Left lobe of liver (tissue), 2 donors: ENCODE data around the gene TMEM200C. TPM values are rescaled to one million over a fixed set of nuclear protein-coding genes. Genes with fewer than 3 reads are reported as not detected.

Experiments
- ATAC-seq: fragments of 200-7000 bp; cut with Tn5 transposase; one replicate; pipeline ENCODE4 v1.9.1; 2020; ENCODE audit warnings: mild to moderate bottlenecking, moderate library complexity
- DNase-seq: peaks from one replicate; pipeline ENCODE4 v3.0.0-alpha.2; 2020; ENCODE audit warnings: low spot score
- total RNA-seq: library from RNA; stranded (reverse); gene quantifications from one replicate; pipeline ENCODE4 v1.2.1, GENCODE V29; 2021
- donor health status: DM: no; HTN: no; CAD: no; lungs with moderate emphysema.
- donor health status: DM: no; HTN: yes; CAD: no.

TMEM200C gene
- total RNA-seq: 3.7 TPM

DNA sequence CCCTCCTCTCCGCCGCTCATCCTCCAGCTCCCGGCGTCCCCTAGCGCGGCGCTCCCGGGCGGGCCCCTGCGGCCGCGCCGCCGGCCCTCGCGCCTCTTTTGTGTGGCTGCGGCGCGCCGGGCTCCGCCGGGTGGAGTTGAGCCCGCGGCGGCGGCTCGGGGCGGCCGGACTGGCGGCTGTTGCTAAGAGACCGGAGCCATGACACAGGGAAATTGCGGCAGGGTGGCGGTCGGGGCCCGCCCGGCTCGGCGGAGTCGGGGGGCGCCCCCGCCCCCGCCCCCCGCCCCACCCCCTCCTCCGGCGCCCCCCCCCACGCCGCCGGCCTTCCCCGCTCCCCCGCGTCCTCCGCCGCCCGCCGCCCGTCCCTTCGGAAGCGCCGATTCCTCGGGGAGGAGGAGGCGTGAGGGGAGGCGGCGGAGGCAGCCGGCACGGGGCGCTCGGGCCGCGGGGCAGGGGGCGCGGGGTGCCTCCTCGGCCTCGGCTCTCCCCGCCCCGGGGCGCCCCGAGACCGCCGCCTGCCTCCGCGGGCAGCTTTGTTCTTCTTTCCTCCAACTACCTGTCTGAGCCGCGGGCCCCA is at the start of gene TMEM200C:
Gene TMEM200C (minus strand): TSS at position 224 of the 577 bp plus-strand sequence. CDS start 3,459 bp downstream, outside the sequence.
- no peak for DNase-seq
- peak; percentile 35 for ATAC-seq

DNA sequence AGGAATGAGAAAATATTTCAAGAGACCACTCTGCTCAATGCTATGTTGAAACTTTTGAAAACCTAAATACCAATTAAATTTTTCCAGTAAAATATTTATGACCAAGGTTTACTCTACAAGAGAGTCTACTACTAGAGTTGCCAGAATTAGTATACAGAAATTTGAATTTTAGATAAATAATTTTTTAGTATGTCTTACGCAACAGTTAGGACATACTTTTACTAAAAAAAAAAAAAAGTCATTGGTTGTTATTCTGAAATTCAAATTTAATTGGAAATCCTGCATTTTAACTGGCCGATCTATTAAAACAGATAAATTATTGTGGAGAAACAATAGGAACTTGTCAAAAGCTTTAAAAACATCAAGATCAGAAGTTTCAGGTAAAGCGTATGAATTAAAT is 49.1 kb upstream of the TMEM200C start:
- no peak for DNase-seq
- ATAC-seq: no peak

DNA sequence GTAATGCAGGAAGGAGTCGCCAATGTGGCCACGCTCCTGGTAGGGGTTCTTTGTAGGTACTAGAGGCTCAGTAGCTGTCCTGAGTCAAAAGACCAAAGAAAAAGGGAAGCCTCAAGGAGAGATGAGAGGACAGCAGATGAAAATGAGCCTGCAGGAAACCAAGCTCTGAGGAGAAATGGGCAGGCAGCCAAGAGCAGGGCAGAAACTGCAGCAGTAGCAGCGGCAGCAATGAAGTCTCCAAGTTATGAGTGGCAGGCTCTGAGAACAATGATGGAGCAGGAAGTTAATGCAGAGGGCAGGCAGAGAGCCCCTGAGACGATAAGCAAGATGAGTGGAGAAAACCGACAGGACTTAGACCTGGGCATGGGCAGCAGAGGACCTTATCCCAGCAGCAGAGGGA is 48.2 kb upstream of the TMEM200C start:
- ATAC-seq (no peak), DNase-seq (no peak)

DNA sequence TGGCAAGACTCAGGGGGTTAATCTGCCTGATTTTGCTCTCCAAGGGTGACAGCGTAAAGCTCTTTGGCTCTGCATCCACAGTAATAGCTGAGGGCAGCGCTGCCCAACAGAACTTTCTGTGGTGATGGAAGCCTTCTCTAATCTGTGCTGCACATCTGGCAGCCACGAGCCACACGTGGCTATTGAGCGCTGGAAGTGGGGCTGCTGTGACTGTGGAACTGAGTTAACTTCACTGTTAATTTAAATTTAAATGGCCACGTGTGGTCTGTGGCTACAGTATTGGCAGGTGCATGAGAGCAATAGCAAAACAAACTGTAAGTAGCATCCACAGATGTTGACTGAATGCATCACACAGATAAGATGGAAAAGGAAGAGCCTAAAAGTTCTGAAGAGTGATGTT is 47.3 kb upstream of the TMEM200C start:
- ATAC-seq (no peak), DNase-seq (no peak)

DNA sequence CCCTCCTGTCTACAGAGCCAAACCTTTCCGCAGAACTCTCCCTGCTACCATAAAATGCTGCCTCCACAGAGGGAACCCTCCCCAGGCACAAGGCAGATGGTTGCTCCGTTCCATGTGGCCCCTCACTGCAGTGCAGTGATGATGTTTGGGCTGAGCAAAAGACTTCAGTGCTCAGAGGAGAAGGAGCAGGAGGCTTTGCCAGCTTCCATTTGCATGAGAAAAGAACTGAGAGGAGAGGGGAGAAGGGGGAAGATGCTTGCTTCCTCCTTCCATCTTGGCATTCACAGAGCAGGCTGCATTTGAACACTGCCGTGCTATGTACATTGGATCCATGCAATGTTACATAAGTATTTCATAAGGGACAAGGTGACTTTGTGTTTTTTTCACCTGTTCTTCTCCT is 46.6 kb upstream of the TMEM200C start:
- DNase-seq (no peak), ATAC-seq (no peak)

DNA sequence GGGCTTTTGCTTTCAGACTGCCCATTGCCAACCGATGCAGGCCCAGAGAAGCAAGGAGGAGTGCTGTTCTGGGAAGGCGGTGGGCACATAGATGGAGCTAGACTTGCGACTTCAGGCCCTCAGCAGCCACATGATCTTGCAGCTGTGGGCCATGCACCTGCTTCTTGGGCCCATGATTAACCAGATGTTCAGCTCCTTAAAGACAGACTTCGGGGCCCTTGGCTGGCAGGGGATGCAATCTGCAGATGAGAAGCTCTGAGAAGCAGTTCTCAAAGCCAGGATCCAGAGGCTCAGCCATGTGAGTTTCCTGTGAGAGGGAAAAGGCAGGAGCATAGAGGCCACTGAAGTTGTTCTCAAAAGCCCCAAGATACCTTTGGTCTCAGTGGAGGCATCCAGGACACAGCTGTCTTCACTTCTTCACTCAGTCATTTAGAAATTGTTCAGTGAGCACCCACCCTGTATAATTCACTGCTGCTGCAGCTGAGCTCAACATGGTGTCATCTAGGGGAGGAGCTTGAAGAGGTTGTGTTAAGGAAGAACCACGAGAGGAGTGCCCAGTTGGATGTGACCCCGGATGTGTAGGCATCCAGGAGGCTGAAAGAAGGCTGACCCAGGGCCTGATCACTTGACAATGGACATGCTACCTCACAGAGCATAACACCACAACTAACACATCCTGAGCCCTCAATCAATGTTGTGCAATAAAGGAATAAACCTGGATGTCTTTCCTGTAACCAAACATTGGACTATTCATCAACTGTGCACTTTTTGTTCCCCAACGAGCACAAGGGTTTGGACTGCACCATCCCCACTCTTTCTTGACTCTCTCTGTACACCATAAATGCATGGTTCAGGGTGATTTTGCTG is 44.7 kb upstream of the TMEM200C start:
- DNase-seq (no peak), ATAC-seq (no peak)

DNA sequence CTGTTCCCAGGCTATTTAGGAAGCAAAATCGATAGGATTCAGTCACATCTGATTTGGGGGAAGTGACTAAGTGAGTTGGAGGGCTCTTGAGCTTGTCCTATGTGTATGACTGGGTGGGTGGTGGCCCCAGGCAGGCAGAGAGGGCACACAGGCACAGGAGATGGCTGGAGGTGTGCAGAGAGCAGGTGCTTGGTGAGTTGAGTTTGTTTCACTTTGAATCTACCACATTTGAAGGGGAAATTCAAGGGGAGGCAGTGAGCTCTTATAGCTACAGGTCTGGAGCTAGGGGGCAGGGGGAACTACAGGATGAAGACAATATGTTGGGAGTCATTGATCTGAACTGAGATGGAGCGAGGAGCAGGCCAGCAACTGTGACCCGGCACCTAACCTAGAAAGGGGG is 42.5 kb upstream of the TMEM200C start:
- DNase-seq (no peak), ATAC-seq (no peak)

DNA sequence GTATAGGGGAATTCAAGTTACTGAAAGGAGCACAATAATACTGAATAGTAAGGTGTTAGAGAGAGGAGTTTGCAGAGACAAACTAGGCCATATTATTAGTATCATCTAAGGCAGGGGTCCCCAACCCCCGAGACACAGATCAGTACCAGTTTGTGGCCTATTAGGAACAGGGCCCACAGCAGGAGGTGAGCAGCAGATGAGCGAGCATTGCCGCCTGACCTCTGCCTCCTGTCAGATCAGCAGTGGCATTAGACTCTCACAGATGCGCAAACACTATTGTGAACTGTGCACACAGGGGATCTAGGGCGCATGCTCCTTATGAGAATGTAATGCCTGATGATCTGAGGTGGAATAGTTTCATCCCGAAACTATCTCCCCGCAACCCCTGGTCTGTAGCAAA is 41.8 kb upstream of the TMEM200C start:
- no peak for DNase-seq
- ATAC-seq: no peak

DNA sequence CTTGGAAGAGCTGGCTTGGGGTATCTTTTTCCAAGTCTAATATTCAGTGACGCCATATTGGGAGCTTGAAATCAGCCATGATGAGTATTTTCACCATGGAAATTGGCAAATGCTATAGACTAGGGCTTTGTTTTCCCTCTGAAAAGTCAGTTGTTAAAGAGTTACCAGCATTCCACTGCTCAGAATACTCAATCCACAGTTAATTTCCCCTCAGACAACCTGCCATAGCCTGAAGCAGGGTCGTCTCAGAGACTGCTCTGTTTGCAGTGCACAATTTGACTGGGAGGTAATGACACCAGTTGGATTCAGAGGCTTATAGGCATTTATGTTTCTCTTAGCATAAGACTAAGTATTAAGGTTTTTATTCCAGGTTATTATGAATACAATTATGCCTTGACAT is 35.5 kb upstream of the TMEM200C start:
- no peak for ATAC-seq
- DNase-seq: no peak

DNA sequence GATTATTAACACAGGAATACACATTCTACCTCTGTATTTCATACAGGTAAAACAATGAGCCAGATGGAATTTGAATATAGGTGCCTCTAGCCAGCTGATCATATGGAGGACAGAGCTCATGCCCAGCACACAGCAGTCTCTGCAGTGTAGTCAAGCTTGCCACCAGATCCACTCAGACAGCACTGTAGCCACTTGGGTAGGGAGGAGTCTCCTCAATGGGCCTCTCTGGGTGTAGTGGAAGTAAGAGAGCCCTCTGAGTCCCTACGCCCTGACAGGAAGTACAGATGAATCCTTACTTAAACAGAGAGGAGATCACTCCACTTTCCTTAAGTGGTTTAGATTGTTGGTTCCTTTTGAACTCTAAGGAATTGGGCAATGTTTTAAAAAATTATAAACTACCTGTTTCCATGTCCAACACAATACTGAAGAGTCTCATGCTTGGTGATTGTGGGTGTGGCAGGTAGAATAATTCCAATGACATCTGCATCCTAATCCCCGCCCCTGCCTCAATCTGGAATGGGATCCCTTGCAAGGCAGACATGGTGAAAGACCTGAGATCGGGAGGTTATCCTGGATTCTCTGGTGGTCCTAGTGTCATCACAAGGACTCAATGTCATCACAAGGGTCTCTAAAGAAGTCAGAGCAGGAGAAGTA is 23.0 kb upstream of the TMEM200C start:
- ATAC-seq (no peak), DNase-seq (no peak)

DNA sequence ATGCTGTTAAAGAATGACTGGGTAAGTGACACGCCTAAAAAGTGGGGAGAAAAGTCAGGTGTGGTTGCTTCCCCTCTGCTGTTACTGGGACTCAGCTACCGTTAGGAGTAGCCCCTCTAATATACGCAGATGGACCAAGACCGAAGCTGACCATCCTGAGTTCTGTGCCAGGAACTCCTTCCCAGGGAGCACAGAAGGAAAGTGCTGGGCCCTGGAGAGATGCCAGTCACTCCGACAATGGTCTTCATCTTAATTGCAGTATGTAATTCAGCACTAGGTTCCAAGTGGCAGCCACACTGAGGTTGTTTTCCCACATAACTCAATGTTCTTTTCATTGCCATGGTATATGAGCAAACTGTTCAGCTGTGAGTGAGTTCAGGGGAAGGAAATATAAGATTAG is 19.6 kb upstream of the TMEM200C start:
- DNase-seq (no peak), ATAC-seq (no peak)

DNA sequence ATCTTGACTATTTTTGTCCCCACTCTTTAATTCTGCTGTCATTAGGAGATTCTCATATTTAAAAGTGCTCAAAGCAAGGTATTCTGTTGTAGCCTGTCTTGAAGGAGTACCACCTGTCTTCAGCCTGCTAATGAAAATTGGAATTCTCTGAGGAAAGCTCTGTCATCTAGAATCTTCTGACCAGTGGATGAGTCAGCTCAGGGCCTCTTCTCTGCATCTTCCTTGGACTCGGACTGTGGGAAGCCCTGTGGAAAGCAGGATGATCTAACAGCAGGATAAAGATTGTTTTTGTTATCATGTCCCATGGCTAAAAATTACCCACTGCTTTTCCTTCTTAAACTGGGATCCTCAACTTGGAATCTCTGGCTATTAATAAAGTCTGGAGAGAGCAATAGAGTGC is 18.7 kb upstream of the TMEM200C start:
- ATAC-seq (no peak), DNase-seq (no peak)

DNA sequence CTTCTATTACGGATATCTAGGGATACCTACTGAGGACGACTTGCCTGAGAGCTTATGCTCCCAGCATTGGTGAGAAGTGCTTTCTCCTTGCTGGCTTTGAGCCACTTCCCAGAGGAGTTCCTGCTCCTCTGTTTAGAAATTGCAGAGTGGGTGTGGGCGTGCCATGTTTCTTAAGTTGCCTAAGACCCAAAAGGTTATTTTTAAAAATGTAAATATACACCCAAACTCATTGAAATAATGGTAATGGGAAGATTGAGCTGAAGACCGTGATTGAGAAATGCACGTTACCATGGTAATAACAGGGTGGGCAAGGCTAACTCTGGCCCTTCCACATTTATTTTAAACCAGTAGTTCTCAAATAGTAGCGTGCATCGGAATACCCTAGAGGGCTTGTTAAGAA is 17.2 kb upstream of the TMEM200C start:
- DNase-seq: no peak

DNA sequence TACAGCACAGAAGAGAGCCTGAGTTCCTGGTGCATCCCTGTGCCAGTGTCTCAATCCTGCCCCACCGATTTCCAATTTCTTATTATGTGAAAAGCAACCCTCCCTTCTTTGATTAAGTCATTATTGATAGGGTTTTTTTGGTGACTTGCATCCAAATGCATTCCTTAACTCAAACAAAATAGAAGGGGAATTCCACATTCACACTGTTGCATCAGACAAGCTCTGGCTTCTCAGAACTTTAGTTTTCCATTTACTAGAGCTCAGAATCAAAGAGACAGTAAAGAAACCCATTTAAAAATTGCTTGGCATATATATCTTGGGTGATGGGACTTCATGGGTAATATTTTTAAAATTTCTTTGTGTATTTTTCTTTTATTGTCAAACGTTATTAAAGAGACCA is 13.8 kb upstream of the TMEM200C start:
- DNase-seq: no peak
- no peak for ATAC-seq

More for the DNA sequence above, 17.2 kb upstream of the TMEM200C start:
- no peak for ATAC-seq

DNA sequence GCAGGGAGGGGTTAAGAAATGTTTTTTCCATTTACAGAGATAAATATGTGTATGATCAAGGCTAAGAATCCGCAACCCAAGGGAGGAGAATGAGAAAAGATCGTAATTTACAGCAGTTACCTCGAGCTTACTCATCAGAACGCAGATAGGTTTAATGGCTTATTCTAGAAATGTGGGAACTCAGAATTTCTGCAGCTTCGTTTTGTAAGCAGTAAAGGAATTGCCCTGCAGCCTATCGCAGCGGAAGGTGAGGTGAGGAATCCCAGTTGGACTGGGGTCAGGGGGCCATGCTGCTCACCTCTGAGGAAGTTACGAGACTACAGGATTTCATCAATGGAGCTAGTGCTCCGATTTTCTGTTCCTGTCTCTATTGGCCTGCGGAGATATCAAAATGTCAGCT is 8.1 kb upstream of the TMEM200C start:
- ATAC-seq: no peak
- DNase-seq: no peak

DNA sequence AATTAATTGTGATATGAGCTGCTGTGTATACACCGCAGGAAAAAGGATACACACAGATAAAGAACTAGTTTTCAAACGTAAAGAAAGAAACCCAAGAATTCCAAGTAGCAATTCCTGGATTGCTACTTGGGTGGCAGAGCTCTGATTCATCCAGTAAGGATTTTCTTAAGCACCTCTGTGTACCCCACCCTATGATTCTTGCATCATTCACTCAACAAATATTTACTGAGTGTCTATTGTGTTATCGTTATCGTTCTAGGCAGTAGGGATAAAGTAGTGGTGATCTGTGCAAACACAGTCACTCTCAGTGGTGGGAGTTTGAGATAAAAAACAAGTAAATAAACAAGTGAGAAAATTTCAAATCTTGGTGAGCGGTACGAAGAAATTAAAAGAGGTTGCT is 4.9 kb upstream of the TMEM200C start:
- ATAC-seq: no peak
- no peak for DNase-seq

DNA sequence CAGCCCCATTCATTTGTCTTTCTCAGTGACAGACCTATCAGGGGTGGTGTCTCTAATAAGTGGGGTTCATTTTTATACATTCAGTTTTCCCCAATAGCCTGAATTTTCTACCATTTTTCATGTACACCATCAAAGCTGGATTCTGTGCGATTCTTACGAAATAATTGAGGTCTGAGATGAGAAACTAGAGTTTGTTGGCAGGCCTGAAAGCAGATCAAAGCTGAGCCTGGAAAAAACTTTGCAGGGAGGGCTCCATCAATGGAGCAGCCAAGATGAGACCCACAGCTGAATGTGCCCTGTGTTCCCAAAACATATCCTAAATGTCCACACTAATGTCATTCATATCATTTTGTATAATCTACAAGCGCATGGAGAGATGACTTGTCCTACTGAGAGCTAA is 4.5 kb upstream of the TMEM200C start:
- ATAC-seq (no peak), DNase-seq (no peak)

DNA sequence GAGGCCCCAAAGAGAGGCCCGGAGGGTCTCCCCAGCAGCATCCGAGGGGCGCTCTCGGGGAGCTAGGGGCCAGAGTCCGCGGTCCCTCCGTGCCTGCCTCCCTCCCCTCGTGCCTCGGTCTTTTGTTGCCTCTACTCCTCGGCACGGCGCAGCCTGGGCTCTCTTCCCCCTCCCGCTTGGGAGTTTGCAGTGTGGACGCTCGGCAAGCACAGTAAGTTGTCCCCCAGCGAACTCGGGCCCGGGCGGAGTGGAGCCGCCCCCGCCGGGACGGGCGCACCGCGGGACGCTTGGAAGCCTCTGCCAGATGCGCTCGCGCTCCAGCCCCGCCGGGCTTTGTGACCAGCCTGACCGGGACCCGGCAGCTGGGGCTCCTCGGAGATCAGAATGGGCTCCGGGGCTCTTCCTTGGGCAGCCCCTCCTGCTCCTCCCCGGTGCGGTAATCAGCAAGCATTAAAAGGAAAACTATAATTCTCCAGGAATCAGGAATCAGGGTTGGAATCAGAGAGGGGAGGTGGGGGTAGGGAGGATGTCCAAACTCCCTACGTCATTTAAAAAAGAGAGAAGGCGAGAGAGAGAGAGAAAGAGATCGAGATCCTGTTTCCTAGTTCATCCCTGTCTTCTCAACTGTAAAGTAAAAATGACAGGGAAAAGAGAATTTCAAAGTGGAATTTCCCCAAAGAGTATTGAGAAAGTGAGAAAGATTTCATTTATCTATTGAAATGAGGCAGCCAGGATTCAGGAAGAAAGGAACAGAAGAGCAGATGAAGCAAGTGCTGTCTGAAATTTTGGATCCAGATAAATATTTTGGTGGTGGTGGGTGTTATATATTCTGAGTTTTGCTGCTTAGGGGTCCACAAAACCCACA is 786 bp upstream of the TMEM200C start:
- peak; percentile 75 for ATAC-seq
- peak; percentile 48 for DNase-seq

DNA sequence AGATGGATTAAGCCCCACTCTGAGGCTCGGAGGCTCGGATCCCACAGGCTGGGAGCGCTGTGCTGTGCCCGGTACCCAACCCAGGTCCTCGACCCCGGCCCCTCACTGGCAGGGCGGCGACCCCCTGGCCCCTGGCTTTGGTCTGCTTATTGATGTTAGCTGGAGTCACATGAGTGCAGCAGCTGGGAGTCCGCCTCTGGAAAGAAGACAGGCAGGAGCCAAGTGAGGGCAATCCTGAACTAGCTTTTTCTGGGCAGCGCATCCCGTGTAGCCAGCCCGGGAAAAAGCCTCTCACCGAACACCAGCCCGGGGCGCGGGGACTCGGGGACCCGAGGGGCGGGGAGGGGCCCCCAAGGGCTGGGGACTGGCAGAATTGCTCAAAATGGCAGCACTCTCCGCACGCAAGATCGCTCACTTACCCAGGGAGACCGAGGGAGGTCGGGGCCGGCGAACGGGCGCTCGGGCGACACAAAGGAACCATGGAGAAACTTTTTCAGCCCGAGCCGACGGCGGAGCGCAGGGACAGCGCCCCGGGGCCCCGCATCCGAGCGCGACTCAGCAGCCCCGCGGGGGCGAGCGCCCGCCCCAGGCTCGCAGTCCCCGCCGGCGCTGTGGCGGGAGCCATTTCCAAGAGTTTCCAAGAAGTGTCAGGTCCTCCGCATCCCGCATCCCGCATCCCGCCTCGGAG is 567 bp downstream of the TMEM200C start:
- no peak for DNase-seq
- ATAC-seq: no peak

DNA sequence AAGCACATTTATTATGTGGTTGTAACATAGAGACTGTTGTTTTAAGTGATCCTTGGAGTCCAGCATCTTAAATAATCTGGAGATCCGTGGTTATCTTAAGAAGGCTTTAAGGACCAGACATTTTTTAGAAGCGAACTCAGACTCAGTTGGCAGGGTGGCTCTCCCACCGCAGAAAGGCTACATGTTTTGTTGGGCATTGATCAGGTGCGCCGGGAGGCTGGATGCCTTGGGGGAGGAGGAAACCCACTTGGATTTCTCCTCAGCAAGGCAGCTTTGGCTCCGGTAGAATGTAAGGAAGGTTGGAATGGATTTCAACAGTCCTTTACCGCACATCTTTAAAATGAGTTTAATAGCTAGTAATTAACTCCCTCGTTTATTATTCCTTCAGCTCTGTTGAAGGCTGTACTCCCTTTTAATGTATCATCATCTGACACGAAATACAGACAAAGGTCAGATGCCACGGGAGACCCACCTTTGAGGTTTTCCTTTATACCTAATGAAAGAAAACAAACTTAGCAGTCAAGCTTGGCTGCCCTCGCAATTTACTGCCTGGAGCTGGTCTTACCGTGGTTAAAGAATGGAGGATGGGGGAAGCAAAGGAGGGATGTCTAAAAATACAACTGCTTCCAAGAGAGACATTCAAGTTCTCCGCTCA is 1.2 kb downstream of the TMEM200C start:
- DNase-seq (no peak), ATAC-seq (no peak)
